MM.1S (cell line): Measurements from ENCODE around the gene HS3ST6.

Experiments used
- CTCF ChIP-seq: fragments of 300-600 bp; sonication (generic); IDR thresholded peaks from 2 replicates; pipeline ENCODE4 v1.5.1; 2016; ENCODE audit warnings: antibody characterized with exemption, low read length, mixed read lengths
- EZH2 ChIP-seq: fragments of 300-600 bp; sonication (generic); optimal IDR thresholded peaks from 2 replicates; pipeline ENCODE3; 2017; ENCODE audit warnings: low read depth, mild to moderate bottlenecking, antibody characterized with exemption, low read length, mixed read lengths

- TF ChIP-seq CTCF: no peak
- no peak for TF ChIP-seq EZH2
Observed at GRCh38 chr16:1895068-1895467, 23.1 kb downstream of the HS3ST6 start.
